Suppressor macrophage treated with lipopolysaccharide for 4 hours (primary cell): ENCODE measurements around the gene SURF1.
"Not testable (repeated sequence)": the region's sequence is repeated elsewhere in the genome, so short reads cannot be mapped to it uniquely, and the experiment has no call there.

ENCODE experiments used
- DNase-seq: peaks from one replicate; pipeline ENCODE4 v3.0.0-alpha.2; 2020

The SURF1 gene

GRCh38 chr9:133382507-133383141, 26.3 kb upstream of the SURF1 start:
- DNase-seq: no peak

GRCh38 chr9:133380734-133381133, 24.4 kb upstream of the SURF1 start:
- DNase-seq: no peak

- DNase-seq: no peak
These were observed 23.1 kb upstream of the SURF1 start for GRCh38 chr9:133379153-133380086.

GRCh38 chr9:133378408-133378962, 22.2 kb upstream of the SURF1 start:
- DNase-seq: no peak

GRCh38 chr9:133377721-133378216, 21.5 kb upstream of the SURF1 start:
- no peak for DNase-seq

- DNase-seq: not testable (repeated sequence)
These were observed 21.0 kb upstream of the SURF1 start for GRCh38 chr9:133377280-133377679.

- peak; percentile 99 for DNase-seq
These were observed 19.7 kb upstream of the SURF1 start, which contains the start of the genes STKLD1 and SURF4 for GRCh38 chr9:133375724-133376654. Gene STKLD1 (plus strand): TSS chr9:133376366. CDS start chr9:133376474, 108 bp downstream. Gene SURF4 (minus strand): TSS chr9:133376060. CDS start chr9:133375969, 91 bp downstream.

- DNase-seq: peak; percentile 48
These were observed 18.9 kb upstream of the SURF1 start for GRCh38 chr9:133375116-133375723.

GRCh38 chr9:133374612-133375115, 18.4 kb upstream of the SURF1 start:
- peak; percentile 60 for DNase-seq

- DNase-seq: no peak
These were observed 15.9 kb upstream of the SURF1 start for GRCh38 chr9:133372144-133372543.

GRCh38 chr9:133371261-133371711, 15.0 kb upstream of the SURF1 start:
- peak; percentile 28 for DNase-seq

GRCh38 chr9:133370685-133371084, 14.4 kb upstream of the SURF1 start:
- no peak for DNase-seq

GRCh38 chr9:133369933-133370332, 13.6 kb upstream of the SURF1 start:
- DNase-seq: no peak

- no peak for DNase-seq
These were observed 13.1 kb upstream of the SURF1 start for GRCh38 chr9:133369422-133369821.

GRCh38 chr9:133368249-133368881, 12.1 kb upstream of the SURF1 start:
- DNase-seq: no peak

- no peak for DNase-seq
These were observed 11.5 kb upstream of the SURF1 start for GRCh38 chr9:133367778-133368177.

GRCh38 chr9:133367221-133367620, 10.9 kb upstream of the SURF1 start:
- no peak for DNase-seq

GRCh38 chr9:133366435-133366834, 10.1 kb upstream of the SURF1 start:
- DNase-seq: no peak

GRCh38 chr9:133362359-133363044, 6.2 kb upstream of the SURF1 start:
- DNase-seq: no peak

- no peak for DNase-seq
These were observed 5.3 kb upstream of the SURF1 start for GRCh38 chr9:133361507-133362092.
